Neural progenitor cell (in vitro differentiated cells): ENCODE measurements around the gene FGL2. TPM values are rescaled to one million over a fixed set of nuclear protein-coding genes. Genes with fewer than 3 reads are reported as not detected.

Experiments
- DNase-seq: peaks from one replicate; pipeline ENCODE4 v3.0.0-alpha.2; 2016; ENCODE audit warnings: low spot score
- H2AFZ ChIP-seq: fragments of 200-600 bp; sonication (generic); replicated peaks from 2 replicates; pipeline ENCODE4 v1.6.1; 2016; ENCODE audit warnings: antibody characterized with exemption
- H3F3A ChIP-seq: fragments of 200-600 bp; sonication (generic); 2 replicates; pipeline ENCODE4 v1.6.1; 2016; ENCODE audit warnings: antibody characterized with exemption, low read depth
- H3K27ac ChIP-seq: fragments of 200-600 bp; sonication (generic); 2 replicates; pipeline ENCODE4 v1.5.1; 2016; ENCODE audit warnings: mild to moderate bottlenecking
- H3K27me3 ChIP-seq: fragments of 200-600 bp; sonication (generic); 2 replicates; pipeline ENCODE4 v1.6.1; 2016; ENCODE audit warnings: mild to moderate bottlenecking, moderate library complexity
- H3K36me3 ChIP-seq: fragments of 200-600 bp; sonication (generic); 2 replicates; pipeline ENCODE4 v1.5.1; 2016
- H3K4me1 ChIP-seq: fragments of 200-600 bp; sonication (generic); 2 replicates; pipeline ENCODE4 v1.6.1; 2016; ENCODE audit warnings: mixed run types
- H3K4me2 ChIP-seq: fragments of 200-600 bp; sonication (generic); 2 replicates; pipeline ENCODE4 v1.6.1; 2016
- H3K4me3 ChIP-seq: fragments of 200-600 bp; sonication (generic); 2 replicates; pipeline ENCODE4 v1.5.1; 2016
- H3K79me2 ChIP-seq: fragments of 200-600 bp; sonication (generic); 2 replicates; pipeline ENCODE4 v1.6.1; 2016; ENCODE audit warnings: low read depth
- H3K9ac ChIP-seq: fragments of 200-600 bp; sonication (generic); 2 replicates; pipeline ENCODE4 v1.6.1; 2016
- H3K9me3 ChIP-seq: fragments of 200-600 bp; sonication (generic); 2 replicates; pipeline ENCODE4 v1.5.1; 2016; ENCODE audit warnings: low read depth
- H4K20me1 ChIP-seq: fragments of 200-600 bp; sonication (generic); 2 replicates; pipeline ENCODE4 v1.6.1; 2016; ENCODE audit warnings: low read depth
- H3K27ac Mint-ChIP-seq: 3 replicates; pipeline ENCODE4 v1.8.0; 2021; ENCODE audit warnings: mixed read lengths
- H3K27me3 Mint-ChIP-seq: 2 replicates; pipeline ENCODE4 v1.8.0; 2022; ENCODE audit warnings: low read depth, mild to moderate bottlenecking, inconsistent platforms, moderate library complexity, mixed read lengths; ENCODE audit not compliant: insufficient read depth
- H3K36me3 Mint-ChIP-seq: 3 replicates; pipeline ENCODE4 v1.8.0; 2021; ENCODE audit warnings: mixed read lengths
- H3K4me1 Mint-ChIP-seq: 3 replicates; pipeline ENCODE4 v1.8.0; 2021; ENCODE audit warnings: mixed read lengths
- H3K4me3 Mint-ChIP-seq: 3 replicates; pipeline ENCODE4 v1.8.0; 2021; ENCODE audit warnings: mild to moderate bottlenecking, moderate library complexity, mixed read lengths
- H3K9me3 Mint-ChIP-seq: 3 replicates; pipeline ENCODE4 v1.8.0; 2020; ENCODE audit warnings: mixed read lengths
- CTCF ChIP-seq: fragments of 200-600 bp; sonication (generic); IDR thresholded peaks from 2 replicates; pipeline ENCODE4 v1.5.1; 2017; ENCODE audit warnings: antibody characterized with exemption, mild to moderate bottlenecking
- EZH2 ChIP-seq: fragments of 200-600 bp; sonication (generic); IDR thresholded peaks from 2 replicates; pipeline ENCODE4 v1.6.1; 2017; ENCODE audit warnings: antibody characterized with exemption, mild to moderate bottlenecking, moderate library complexity
- EZH2phosphoT487 ChIP-seq: fragments of 200-600 bp; sonication (generic); IDR thresholded peaks from 2 replicates; pipeline ENCODE4 v1.6.1; 2017; ENCODE audit warnings: antibody characterized with exemption
- total RNA-seq: library from RNA; depleted of rRNA; stranded (reverse); fragments of >200 nt; gene quantifications from 2 replicates; pipeline ENCODE4 v1.2.3, GENCODE V29; 2015; ENCODE audit warnings: low replicate concordance

Gene FGL2
- total RNA-seq, 1 donor from 2014 or later = not detected

DNA sequence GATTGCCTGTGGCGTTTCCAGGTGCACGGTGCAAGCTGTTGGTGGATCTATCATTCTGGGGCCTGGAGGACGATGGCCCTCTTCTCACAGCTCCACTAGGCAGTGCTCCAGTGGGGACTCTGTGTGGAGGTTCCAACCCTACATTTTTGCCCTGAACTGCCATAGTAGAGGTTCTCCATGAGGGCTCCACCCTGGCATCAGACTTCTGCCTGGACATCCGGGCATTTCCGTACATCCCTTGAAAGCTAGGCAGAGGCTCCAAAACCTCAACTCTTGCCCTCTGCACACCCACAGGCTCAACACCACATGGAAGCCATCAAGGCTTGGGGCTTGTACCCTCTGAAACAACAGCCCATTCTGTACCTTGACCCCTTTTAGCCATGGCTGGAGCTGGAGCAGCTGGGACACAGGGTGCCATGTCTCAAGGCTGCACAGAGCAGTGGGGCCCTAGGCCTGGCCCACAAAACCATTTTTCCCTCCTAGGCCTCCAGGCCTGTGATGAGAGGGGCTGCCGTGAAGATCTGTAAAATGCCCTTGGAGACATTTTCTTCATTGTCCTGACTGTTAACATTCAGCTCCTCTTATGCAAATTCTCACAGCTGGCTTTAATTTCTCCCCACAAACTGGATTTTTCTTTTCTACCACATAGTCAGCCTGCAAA, 10.0 kb upstream of the FGL2 start:
- Histone ChIP-seq H3K36me3 (no peaks in the 10 kb centered on the region), H3K9ac (no peak overlapping the region), H3F3A (no peaks in the 10 kb centered on the region), H3K79me2 (no peaks in the 10 kb centered on the region), H3K4me1 (no peaks in the 10 kb centered on the region), H3K27me3 (no peaks in the 10 kb centered on the region), H3K4me2 (no peak overlapping the region), H3K9me3 (no peaks in the 10 kb centered on the region), H3K4me3 (no peak overlapping the region), H4K20me1 (no peaks in the 10 kb centered on the region), H2AFZ (no peak overlapping the region), H3K27ac (no peak overlapping the region)
- no peak for DNase-seq
- H3K9me3 Mint-ChIP-seq = peaks cover 24% of the 10 kb centered on the region
- H3K4me3 Mint-ChIP-seq = no peak overlapping the region
- TF ChIP-seq EZH2 (no peak), EZH2phosphoT487 (no peak), CTCF (no peak)
- H3K4me1 Mint-ChIP-seq = no peaks in the 10 kb centered on the region
- H3K36me3 Mint-ChIP-seq = no peaks in the 10 kb centered on the region
- no peak overlapping the region for H3K27ac Mint-ChIP-seq
- H3K27me3 Mint-ChIP-seq = no peaks in the 10 kb centered on the region

- Histone ChIP-seq H3K79me2 (no peaks in the 10 kb centered on the region), H3K9ac (no peak overlapping the region), H3K27me3 (no peaks in the 10 kb centered on the region), H3K36me3 (no peaks in the 10 kb centered on the region), H2AFZ (no peak overlapping the region), H3K27ac (no peak overlapping the region), H3K4me3 (no peak overlapping the region), H3K9me3 (no peaks in the 10 kb centered on the region), H3F3A (no peaks in the 10 kb centered on the region), H3K4me2 (no peak overlapping the region), H3K4me1 (no peaks in the 10 kb centered on the region), H4K20me1 (no peaks in the 10 kb centered on the region)
- Mint-ChIP-seq H3K4me1 (no peaks in the 10 kb centered on the region), H3K4me3 (no peak overlapping the region), H3K27me3 (no peaks in the 10 kb centered on the region), H3K27ac (no peak overlapping the region), H3K9me3 (peaks cover 24% of the 10 kb centered on the region), H3K36me3 (no peaks in the 10 kb centered on the region)
- no peak for DNase-seq
- TF ChIP-seq EZH2phosphoT487 = no peak
- no peak for TF ChIP-seq EZH2
- no peak for TF ChIP-seq CTCF
These were observed 8.8 kb upstream of the FGL2 start for GRCh38 chr7:77208416-77208815.

DNA sequence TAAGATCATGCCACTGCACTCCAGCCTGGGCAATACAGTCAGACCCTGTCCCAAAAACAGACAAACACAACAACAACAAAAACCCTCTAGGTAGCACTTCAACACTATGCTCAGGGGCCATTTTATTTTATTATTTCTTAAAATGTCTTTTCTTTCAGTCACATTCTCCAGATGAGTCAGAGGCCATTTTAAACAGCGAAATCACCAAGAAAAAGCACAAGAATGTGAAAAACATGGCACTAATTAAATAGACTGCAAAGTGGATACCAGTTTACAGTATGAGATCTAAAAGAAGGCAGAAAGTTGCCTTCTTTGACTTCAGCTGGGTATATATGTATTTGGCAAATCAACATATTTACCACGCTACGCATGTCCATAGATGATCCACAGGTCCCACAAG, 6.1 kb upstream of the FGL2 start:
- no peaks in the 10 kb centered on the region for H3K4me1 Mint-ChIP-seq
- no peaks in the 10 kb centered on the region for H3K9me3 ChIP-seq
- H3K9ac ChIP-seq = no peak overlapping the region
- no peaks in the 10 kb centered on the region for H3K27me3 Mint-ChIP-seq
- no peak overlapping the region for H3K27ac ChIP-seq
- H3K36me3 ChIP-seq = no peaks in the 10 kb centered on the region
- no peak overlapping the region for H2AFZ ChIP-seq
- H3K27ac Mint-ChIP-seq = no peak overlapping the region
- H3K4me1 ChIP-seq = no peaks in the 10 kb centered on the region
- peaks cover 20% of the 10 kb centered on the region for H3K9me3 Mint-ChIP-seq
- no peaks in the 10 kb centered on the region for H4K20me1 ChIP-seq
- no peaks in the 10 kb centered on the region for H3F3A ChIP-seq
- no peak for TF ChIP-seq CTCF
- no peak for TF ChIP-seq EZH2
- no peak for TF ChIP-seq EZH2phosphoT487
- no peaks in the 10 kb centered on the region for H3K27me3 ChIP-seq
- H3K4me3 ChIP-seq = no peak overlapping the region
- DNase-seq = no peak
- no peak overlapping the region for H3K4me3 Mint-ChIP-seq
- H3K4me2 ChIP-seq = no peak overlapping the region
- H3K79me2 ChIP-seq = no peaks in the 10 kb centered on the region
- H3K36me3 Mint-ChIP-seq = no peaks in the 10 kb centered on the region
